HG02981 (cell line): ENCODE data around the gene PEF1.
"Not testable (repeated sequence)": the region's sequence is repeated elsewhere in the genome, so short reads cannot be mapped to it uniquely, and the experiment has no call there.

Experiments
- ATAC-seq: cut with Tn5 transposase; IDR thresholded peaks from one replicate; pipeline ENCODE4 v1.9.1; 2021; ENCODE audit warnings: mild to moderate bottlenecking, moderate library complexity; ENCODE audit not compliant: unreplicated experiment

PEF1 gene

GRCh38 chr1:31615939-31616338, 28.7 kb downstream of the PEF1 start:
- ATAC-seq, result no peak

DNA sequence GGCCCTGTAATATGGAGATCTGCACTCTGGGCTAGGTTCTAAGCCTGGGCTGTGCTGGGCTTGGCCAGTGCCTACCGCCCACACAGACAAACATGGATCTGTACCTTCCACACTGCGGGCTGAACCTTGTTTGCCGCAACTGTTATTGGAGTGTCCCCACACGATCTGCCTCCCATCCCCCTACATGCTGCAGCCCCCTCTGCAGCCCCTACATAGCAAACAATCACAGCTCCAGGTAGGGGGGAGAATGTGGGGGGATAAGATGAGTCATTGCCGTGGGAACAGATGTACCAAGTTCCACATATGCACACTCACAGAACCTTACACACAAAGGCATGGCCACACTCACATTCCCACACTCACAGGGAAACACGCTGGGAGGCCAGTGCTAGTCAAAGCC, 29.3 kb downstream of the PEF1 start:
- ATAC-seq, result no peak

- no peak for ATAC-seq
Measured at GRCh38 chr1:31614414-31615005, 30.2 kb downstream of the PEF1 start.

- ATAC-seq, result no peak
Measured at GRCh38 chr1:31609514-31610118, 35.1 kb downstream of the PEF1 start.

DNA sequence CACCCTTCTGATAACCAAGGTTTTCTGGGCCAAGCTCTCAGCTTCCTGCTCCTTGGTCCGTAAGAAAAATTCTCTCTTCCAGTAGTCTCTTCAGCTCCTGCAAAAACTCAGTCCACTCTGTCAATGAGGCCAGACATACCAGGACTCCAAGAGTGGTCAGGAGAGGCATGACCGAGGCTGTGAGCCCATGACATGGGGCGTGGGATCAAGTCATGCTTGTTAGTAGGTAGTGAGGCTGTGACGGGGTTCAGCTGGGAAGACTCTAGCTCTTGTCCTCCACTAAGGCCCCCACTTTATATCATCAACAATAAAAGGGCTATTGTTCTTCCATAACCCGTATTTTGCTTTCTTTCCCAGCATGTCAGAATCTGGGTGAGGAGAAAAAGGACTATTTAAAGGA, 37.3 kb downstream of the PEF1 start:
- ATAC-seq, result no peak

- ATAC-seq, result peak; percentile 97
Measured at GRCh38 chr1:31605908-31606427, 38.7 kb downstream of the PEF1 start.

DNA sequence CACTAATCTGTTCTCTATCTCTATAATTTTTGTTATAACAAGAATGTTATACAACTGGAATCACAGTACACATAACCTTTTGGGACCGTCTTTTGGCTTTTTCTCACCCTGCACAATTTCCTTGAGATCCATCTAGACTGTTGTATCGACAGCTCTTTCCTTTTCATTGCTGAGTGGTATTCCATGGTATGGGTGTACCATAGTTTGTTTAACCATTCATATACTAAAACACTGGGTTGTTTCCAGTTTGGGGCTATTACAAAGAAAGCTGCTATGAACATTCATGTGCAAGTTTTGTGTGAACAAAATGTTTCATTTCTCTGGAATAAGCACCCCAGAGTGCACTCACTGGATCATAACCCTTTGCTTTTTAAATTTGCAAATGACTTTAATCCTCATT, 42.6 kb downstream of the PEF1 start:
- no peak for ATAC-seq

- no peak for ATAC-seq
Measured at GRCh38 chr1:31600641-31601040, 44.0 kb downstream of the PEF1 start.

- ATAC-seq, result no peak
Measured at GRCh38 chr1:31598980-31599379, 45.7 kb downstream of the PEF1 start.

GRCh38 chr1:31596737-31597097, 48.0 kb downstream of the PEF1 start:
- no peak for ATAC-seq

GRCh38 chr1:31595836-31596736, 48.6 kb downstream of the PEF1 start:
- no peak for ATAC-seq

DNA sequence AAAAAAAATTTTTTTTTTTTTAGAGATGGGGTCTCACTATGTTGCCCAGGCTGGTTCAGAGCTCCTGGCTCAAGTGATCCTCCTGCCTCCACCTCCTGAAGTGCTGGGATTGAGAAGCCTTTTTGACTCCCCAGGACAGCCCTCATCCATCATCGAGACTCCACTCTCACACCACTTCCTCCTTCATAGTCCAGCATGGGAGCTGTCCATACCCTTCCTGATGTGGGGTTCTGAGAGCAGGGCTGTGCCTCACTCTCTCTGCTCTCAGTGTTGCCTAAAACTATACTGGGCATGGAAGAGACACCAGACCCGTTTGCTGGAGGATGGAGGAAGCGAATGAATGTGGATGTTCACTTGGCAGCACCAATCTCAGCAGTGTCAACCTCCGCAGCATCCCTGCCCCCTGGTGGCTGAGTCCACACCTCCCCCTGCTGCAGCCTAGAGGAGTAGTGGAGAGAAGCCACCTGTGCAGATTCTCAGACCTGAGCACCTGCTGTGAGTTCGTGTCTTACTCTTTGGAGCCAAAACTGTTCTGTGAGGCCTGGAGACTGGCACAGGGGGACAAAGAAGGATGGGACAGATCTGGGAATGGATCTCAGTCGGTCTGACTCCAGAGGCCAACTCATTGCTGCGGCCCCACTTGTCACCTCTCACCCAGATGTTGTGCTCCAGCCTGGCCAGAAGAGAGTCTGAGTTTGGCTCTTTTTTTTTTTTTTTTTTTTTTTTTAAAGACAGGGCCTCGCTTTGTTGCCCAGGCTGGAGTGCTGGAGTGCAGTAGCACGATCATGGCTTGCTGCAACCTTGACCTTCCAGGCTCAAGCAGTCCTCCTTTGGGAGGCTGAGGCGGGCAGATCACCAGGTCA, 50.7 kb downstream of the PEF1 start:
- peak; percentile 72 for ATAC-seq

DNA sequence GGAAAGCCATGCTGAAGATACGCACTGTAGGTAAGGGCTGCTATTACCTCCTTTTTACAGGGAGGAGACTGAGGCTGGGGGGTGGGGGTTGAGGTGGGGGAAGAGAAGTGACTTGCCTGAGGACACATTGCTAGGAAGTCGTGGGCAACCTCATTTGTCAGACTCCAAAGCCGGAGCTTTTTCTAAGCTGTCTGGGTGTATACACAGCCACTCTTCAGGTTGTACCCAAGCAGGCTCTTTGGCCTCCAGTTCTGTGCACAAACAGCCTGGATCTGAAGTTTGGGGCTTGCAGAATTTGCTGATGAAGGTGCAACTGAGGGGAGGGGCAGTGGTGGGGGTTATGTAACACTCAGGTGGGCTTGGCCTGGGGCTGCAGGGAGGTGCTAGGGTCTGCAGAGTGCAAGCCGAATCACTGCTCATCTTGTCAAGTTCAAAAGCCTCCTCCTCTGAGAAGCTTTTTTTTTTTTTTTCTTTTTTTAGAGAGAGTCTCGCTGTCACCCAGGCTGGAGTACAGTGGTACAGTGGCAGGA, 51.5 kb downstream of the PEF1 start:
- ATAC-seq, result no peak

GRCh38 chr1:31592132-31592531, 52.5 kb downstream of the PEF1 start:
- no peak for ATAC-seq

DNA sequence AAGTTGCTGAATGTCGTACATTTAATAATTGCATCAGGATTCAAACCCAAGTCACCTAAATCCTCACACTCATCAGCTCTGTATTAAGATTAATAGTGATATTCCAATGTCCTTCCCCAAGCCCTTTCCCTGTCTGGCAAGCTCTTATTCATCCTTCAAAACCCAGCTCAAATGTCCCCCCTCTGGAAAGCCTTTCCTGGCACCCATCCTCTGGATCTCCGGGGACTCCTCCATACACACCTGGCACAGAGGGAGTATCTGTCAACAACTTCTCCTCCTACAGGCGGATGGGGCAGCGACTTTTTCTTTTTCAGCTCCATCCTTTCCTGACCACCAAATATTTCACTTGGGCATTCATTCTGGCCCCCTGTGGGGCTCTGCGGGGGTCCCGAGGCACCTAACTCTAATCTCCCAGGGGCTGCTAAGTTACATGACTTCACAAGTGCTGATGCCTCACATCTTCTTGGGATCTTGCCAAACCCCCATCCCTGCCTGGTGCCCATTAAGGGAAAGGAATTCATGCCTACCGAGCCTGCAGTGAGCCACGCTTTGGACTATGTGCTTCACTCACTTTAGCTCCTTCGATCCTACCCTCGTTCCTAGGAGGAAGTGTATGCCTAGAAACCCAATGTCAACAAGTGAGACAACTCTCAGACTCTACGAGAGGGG, 53.1 kb downstream of the PEF1 start:
- ATAC-seq, result no peak

DNA sequence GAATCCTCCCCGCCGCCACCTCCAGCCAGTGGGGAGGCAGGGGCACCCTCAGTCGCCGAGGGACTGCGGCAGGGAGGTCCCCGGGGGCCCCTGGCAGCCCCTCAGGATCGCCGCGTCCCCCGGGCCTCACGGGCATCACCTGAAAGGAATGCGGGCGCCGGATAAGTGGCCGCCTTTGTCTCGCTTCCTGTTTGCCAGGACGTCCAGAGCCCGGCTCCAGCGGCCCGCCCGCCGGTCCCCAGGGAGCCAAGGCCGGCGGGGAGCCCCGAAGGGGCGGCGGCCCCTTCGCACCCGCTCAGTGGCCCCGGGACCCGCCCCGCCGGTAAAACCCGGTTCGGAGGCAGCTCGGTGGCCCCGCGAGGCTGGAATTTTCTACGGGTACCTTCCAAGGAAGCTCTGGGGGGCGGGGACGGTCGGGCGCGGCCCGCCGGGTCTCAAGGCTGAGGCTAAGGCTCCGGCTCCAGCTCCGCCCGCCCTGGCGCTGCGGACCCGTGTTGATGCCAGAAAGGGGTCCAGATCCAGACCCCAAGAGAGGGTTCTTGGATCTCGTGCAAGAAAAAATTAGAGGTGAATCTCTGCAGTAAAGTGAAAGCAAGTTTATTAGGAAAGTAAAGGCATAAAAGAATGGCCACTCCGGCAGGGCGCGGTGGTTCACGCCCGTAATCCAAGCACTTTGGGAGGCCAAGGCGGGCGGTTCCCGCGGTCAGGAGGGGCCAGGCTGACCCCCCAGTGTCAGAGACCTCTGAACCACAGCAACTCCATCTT, 55.7 kb downstream of the PEF1 start:
- ATAC-seq, result no peak

DNA sequence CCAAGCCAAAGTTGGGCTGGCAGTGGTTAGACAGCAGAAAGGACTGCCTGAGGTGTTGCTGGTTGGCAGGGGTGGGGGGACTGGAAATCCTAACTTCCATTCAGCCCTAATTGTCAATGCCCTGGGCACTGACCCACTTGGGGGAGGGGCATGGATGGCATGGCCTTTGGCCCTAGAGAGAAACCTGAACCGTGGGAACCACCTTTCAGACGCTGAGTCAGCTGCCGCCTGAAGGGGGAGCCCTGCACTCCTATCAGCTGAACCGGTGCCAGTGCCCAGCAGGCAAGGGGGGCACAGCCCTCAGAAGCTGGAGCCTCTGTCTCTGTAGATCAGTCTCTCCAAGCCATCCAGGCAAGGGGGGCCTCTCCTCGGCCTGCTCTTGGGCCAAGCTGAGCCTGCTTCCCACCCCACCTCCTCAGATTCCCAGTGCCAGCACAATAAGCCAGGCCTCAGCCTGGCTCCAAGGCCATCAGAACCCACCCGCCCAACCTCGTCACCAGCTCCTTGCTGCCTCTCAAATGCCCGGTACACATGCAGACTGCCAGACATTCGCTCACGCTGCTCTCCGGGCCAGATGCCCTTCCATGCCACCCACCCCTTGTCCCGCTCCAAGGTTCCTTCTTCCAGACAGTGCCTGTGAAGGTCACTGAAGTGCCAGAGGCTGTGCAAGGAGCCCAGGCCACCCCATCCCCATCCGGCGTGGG, 56.8 kb downstream of the PEF1 start:
- no peak for ATAC-seq

DNA sequence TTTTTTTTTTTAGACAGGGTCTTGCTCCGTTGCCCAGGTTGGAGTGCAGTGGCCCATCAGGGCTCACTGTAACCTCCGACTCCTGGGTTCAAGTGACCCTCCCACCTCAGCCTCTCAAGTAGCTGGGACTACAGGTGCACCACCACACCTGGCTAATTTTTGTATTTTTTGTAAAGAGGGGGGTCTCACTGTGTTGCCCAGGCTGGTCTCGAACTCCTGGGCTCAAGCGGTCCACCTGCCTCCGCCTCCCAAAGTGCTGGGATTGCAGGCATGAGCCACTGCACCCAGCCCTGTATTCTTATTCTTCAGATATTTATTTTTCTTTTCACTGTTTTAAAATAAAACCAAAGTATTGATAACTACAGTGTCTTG, 57.4 kb downstream of the PEF1 start:
- not testable (repeated sequence) for ATAC-seq
